HG03135 (cell line): Measurements from ENCODE around the gene JPT1.
A peak's percentile ranks its signal among the peaks of the same experiment; 100 is the strongest.

Experiments used
- ATAC-seq: cut with Tn5 transposase; IDR thresholded peaks from one replicate; pipeline ENCODE4 v1.9.1; 2021; ENCODE audit warnings: mild to moderate bottlenecking, moderate library complexity; ENCODE audit not compliant: unreplicated experiment

JPT1 gene

GRCh38 chr17:75109407-75110233 is 44.7 kb downstream of the JPT1 start, which contains the start of gene ARMC7:
ARMC7 (plus strand) TSS chr17:75109969; CDS start chr17:75110289, 320 bp downstream.
- peak; percentile 55 for ATAC-seq

- no peak for ATAC-seq
Measured at GRCh38 chr17:75109046-75109406, 45.3 kb downstream of the JPT1 start.

DNA sequence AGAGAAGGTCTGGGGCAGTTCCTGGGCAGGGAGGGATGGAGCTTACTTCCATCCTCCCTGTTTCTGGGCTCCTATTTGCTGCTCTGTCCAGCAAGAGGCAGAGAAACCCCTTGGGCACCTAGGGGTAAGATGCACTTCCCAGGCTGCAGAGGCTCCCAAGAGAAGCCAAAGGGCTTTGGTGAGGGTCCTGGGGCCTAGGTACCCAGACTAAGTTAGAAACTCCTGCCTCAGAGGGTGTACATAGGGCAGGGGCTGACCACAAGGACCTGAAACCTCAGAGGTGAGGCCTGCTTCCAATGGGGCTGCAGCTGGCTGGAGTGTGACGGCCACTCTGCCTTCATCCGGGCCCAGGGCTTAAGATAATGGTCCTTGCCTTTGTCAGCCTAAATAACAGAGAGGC is 46.1 kb downstream of the JPT1 start:
- no peak for ATAC-seq

DNA sequence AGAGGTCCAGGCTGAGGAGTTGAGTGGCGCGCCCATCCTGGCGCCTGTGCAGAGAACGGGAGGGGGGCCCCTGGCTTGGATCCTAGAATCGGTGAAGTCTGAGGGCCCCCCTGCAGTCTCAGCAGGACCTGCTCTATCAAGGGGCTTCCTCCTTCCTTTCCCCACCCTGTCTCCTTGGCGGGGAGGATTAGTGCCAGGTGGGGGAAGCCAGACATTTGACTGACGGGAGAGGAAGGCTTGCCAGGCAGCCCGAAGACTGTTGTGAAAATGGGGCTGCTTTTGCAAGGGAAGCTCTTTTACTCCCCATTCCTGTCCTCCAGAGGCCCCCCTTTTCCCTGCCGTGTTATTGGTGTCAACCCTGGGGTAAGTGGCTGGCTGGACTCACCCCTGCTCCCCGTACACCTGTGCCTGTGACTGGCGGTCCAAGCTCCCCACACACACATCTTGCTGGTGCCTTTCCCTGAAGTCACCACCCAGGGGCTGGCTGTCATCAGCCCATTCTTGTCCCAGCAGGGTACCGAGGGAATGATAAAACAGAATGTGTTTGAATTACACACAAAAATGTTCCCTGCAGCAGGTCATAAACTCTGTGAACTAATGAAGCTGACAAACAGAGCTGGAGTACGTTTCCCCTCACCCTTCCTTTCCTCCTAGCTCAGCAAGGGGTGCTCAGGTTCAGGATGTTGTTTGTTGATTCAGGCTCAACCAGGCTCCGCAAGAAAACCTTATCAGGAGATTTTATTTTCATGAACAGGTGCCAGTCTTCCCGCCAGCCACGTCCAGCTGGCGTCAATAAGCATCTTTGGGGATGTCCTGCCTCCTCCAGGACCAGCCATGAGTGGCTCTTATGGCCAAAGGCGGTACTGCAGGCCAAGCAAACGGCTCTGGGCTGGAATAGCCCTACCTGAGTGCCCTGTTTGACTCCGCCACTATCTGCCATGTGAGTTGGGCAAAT is 48.9 kb downstream of the JPT1 start:
- ATAC-seq, result no peak

DNA sequence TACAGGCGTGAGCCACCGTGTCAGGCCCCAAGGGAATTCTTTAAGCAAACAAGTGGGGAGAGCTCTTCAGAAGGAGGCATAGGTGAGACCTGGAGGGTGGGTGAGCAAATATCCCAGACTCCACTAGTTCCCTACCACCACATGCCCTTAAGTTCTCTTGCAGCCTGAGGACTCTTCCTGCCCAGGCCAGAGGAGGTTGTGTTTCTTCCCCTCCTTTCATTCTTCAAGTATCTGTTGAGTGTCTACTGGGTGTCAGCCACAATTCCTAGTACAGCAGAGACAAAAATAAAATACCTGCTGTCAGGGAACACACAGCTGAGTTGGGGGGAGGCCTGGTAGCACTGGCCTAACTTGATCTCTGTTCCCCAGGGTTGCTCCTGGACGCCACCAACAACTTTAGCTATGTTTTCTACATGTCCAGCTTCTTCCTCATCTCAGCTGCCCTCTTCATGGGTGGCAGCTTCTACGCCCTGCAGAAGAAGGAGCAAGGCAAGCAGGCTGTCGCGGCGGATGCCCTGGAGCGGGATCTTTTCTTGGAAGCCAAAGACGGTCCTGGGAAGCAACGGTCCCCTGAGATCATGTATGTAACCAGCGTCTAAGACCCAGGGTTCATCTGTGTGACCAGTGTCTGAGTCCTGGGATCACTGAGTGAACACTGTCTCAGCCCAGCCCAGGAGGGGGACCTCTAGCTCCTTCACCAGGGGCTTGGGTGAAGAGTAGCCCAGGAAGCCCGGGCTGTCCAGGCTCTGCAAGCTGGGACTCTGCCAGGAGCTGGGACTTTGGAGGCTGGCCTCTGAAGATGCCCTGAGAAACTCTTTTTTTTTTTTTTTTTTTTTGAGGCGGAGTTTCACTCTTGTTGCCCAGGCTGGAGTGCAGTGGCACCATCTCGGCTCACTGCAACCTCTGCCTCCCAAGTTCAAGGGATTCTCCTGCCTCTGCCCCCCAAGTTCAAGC is 50.4 kb downstream of the JPT1 start:
- ATAC-seq, result no peak

DNA sequence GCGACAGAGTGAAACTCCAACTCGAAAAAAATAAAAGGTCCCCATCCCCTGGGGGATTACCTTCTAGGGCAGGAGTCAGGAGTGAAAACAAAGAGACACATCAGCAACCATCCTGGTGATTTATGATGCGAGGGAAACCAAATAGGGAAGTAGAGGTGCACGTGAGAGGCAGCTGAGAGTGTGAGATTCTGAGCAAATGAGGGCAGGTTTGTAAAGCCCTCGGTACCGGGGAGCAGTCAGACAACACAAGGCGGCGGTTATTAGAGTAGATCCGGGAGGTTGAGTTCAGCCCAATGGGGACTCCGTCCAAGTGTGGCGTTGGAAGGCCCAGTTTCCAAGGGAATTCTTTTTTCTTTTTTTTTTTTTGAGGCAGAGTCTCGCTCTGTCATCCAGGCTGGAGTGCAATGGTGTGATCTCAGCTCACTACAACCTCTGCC is 51.9 kb downstream of the JPT1 start:
- ATAC-seq, result no peak

GRCh38 chr17:75099881-75100595 is 54.3 kb downstream of the JPT1 start:
- no peak for ATAC-seq

GRCh38 chr17:75098861-75099260 is 55.5 kb downstream of the JPT1 start:
- no peak for ATAC-seq

GRCh38 chr17:75097865-75098264 is 56.4 kb downstream of the JPT1 start:
- no peak for ATAC-seq

GRCh38 chr17:75096082-75096625 is 58.2 kb downstream of the JPT1 start:
- no peak for ATAC-seq

- no peak for ATAC-seq
Measured at GRCh38 chr17:75094871-75095399, 59.4 kb downstream of the JPT1 start.

DNA sequence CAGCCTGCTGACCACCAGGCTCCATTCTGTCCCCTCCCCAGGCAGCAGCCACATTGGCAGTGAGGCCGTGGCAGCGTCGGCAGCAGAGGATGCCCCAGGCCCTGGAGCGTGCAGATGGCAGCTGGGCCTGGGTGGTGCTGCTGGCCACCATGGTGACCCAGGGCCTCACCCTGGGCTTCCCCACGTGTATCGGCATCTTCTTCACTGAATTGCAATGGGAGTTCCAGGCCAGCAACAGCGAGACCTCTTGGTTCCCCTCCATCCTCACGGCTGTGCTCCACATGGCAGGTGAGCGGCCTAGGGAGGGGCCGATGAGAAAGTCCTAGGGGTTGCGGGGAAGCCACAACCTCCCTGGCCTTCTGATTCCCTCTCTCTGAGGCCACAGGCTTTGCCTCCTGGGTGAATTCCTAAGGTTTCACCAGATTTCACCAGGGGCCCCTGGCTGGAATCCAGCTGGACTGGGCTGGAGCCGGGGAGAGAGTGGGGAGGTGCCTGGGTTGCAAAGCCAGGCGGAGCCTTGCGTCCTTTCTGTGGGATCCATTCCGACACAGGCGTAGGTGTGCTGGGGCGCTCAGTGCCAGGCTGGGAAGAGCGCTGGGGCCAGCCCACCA is 60.7 kb downstream of the JPT1 start:
- no peak for ATAC-seq

DNA sequence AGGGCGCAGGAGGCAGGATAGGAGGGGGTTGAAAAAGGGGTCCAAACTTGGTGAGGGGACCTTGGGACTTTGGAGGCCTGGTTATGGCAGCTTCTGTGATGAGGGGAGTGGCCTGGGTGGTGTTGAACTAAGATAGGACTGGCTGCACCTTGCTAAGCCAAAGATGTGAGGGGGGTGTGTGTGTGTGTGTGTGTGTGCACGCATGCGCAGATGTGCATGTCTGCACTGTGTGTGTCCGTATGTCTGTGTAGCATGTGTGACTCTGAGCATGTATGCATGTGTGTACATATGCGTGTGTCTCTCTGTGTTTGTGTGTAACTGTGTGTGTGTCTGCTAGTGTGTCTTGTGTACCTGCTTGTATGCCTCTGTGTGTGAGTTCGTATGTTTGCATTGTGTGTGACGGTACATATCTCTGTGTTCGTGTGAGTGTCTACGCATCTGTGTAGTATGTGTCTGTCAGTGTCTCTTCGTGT is 62.4 kb downstream of the JPT1 start:
- no peak for ATAC-seq

GRCh38 chr17:75090871-75091854 is 63.1 kb downstream of the JPT1 start:
- ATAC-seq, result no peak

DNA sequence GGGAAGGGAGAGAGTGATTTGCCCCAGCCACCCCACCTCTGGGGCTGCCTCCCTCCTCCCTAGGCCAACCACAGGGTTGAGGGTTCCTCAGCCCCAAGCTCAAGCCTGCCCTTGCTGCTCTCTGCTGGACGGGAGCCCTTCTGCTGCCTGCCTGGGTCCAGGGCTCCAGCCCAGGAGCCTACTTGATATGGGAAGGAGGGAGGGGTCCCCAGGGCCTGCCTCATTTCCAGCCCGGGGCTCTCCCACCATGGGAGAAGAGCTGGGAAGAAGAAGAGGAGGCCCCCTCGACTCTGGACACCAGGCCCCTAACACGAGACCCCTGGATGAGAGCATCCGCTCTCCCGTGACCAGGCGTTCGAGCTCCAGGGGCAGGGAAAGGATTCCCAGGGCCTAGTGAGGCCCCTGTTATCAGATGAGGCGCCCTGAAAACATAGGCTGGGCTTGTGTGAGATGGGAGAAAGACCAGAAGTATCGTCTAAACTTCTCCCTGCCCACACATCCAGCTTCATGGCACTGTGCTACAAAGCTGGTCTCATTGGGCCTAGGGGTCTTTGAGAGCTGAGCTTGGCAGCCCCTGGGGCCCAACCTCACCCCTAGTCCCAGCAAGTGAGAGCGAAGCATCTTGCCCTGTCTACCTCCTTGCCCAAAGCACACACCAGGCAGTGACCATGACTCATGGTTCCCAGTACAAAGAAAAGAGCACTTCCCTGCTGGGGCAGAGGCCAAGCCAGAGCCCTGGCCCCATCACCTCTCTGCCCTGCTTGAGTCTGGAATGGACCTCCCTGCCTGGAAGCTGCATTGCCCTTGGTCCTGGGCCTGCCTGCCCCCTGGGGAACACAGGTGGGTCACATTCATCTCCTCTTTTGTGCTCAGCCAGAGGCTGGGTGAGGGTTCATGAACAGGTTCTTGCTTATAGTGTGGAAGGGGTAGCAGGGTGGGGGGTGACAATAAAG is 65.6 kb downstream of the JPT1 start:
- no peak for ATAC-seq
